LNCAP (cell line): ENCODE measurements around the gene NHLRC4.

Source experiments
- TF ChIP-seq, protein P1 (sequence below): fragments of 450-650 bp; IDR thresholded peaks from 2 replicates; pipeline ENCODE4 v1.5.1; 2017; ENCODE audit warnings: mild to moderate bottlenecking

NHLRC4 gene

GRCh38 chr16:566475-567372 lies at the start of gene NHLRC4:
Gene NHLRC4, plus strand, starts transcription at chr16:567005. Its CDS starts 1,043 bp downstream, at chr16:568048.
- TF ChIP-seq, protein P1, sequence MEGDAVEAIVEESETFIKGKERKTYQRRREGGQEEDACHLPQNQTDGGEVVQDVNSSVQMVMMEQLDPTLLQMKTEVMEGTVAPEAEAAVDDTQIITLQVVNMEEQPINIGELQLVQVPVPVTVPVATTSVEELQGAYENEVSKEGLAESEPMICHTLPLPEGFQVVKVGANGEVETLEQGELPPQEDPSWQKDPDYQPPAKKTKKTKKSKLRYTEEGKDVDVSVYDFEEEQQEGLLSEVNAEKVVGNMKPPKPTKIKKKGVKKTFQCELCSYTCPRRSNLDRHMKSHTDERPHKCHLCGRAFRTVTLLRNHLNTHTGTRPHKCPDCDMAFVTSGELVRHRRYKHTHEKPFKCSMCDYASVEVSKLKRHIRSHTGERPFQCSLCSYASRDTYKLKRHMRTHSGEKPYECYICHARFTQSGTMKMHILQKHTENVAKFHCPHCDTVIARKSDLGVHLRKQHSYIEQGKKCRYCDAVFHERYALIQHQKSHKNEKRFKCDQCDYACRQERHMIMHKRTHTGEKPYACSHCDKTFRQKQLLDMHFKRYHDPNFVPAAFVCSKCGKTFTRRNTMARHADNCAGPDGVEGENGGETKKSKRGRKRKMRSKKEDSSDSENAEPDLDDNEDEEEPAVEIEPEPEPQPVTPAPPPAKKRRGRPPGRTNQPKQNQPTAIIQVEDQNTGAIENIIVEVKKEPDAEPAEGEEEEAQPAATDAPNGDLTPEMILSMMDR, result no peak

- TF ChIP-seq, protein P1, result no peak
Observed at GRCh38 chr16:518858-519257, 47.9 kb upstream of the NHLRC4 start.

DNA sequence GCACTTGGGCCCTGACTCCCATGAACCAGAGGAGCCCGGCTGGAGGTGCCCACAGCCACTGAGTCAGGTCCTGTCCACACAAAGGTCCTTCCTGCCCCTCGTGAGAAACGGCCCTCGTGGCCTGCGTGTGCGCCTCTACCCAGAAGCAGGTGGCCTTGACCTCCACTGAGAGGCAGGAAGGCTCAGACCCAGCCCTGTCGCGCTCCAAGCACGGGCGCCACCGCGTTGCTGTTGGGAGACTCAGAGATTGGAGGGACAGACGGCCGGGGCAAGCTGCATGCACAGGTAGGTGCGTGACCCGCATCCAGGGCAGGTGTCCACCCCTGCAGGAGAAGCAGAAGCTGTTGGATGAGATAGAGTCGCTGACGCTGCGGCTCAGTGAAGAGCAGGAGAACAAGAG lies 47.4 kb upstream of the NHLRC4 start:
- TF ChIP-seq, protein P1, result no peak

DNA sequence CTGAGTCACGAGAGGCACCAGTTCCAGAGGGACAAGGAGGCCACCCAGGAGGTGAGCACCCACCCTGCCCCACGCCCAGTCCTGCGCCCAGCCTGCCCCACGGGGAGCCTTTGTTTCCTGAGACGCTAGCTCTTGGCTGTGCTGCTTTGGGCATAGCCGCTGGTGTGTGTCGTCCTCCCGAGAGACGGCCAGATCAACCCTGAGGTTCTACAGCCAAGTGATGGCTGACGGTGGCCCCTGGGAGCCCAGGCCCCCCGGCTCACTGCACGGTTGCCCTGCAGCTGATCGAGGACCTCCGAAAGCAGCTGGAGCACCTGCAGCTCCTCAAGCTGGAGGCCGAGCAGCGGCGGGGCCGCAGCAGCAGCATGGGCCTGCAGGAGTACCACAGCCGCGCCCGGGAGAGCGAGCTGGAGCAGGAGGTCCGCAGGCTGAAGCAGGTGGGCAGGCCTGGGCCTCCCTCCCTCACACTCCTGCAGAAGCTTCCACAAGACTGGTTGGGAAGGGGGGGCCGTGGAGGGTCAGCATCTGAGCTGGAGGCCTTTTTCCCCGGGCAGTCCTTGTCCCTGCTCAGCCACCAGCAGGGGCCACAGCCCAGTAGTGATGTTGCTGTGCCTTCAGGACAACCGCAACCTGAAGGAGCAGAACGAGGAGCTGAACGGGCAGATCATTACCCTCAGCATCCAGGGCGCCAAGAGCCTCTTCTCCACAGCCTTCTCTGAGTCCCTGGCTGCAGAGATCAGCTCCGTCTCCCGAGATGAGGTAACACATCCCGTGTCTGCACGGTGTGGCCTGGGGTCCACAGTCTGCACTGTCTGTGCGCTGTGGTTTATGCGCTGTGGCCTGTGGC lies 46.7 kb upstream of the NHLRC4 start:
- TF ChIP-seq, protein P1, result no peak

DNA sequence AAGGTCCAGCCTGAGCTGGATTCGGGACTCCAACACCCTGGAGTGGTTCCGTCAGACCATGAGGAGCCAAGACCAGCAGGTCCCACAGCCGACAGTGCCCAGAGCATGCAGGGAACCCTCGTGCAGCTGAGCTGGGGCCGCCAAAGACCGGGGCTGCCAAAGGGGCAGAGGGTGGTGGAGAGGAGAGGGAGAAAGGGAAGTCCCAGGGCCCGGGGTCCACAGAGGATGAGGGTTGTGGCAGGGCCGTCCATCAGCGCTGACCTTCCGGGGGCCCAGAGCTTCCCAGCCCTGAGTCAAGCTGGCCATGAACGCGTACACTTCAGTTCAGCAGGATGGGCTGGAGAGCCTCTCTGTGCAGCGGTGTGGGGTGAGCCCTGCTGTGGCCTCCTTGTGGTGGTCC lies 46.0 kb upstream of the NHLRC4 start:
- TF ChIP-seq, protein P1, result no peak

DNA sequence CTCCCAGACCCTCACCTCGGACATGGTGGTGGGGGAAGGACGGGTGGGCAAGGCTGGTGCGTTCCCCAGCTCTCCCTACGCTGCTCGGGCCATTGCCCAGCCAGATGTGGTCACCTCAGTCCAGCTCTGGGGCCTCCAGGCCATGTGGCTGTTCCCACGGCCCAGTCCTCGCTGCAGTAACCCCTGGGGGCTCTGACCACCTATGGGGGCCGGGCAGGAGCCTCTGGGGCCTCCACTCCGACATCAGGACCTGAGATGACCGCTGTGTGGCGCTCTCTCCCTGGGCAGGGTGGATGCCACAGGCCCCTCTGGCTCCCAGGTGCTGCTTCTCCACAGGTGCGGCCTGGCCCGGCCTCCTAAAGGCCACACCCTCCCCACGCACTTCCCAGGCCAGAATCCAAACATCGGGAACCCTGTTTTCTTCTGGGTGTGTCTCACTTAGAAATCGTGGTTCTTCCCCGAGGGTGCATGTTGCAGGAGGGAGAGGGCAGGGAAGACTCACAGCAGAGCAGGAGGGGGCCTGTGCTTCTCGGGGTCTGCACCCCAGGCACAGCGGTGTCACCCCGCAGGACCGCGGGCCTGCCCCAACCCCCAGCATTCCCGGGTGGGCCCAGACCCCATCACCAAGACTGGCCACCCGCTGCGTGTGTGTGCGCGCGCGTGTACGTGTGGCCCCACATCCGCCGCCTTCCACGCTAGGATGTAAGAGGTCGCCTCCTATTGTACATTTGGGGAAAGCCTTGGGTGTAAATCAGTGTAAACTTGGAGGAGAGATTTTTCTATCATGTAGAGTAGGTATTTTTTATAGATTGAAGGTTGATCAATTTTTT lies 45.2 kb upstream of the NHLRC4 start:
- TF ChIP-seq, protein P1, result peak; percentile 36; the same call in 1 of the 2 replicates
